PC-3 (cell line): Measurements from ENCODE around the gene SOX6. TPM values are rescaled to one million over a fixed set of nuclear protein-coding genes. Genes with fewer than 3 reads are reported as not detected.

Experiments
- ATAC-seq: fragments of 200-7000 bp; cut with Tn5 transposase; 2 replicates; pipeline ENCODE4 v1.9.1; 2020; ENCODE audit warnings: mild to moderate bottlenecking, moderate library complexity
- BruUV-seq: library from RNA; stranded (reverse); fragments of 400-500 nt; replicated peaks from 2 replicates; lab custom pipeline; 2021; lab: Mats Ljungman, UMichigan
- CTCF ChIA-PET: fragments of 300-600 bp; sonication (Branson Sonifier 250); formaldehyde crosslinking; loops from one replicate; lab custom pipeline; 2022; ENCODE audit warnings: antibody characterized with exemption; lab: Charles Lee
- POLR2A ChIA-PET: fragments of 300-600 bp; sonication (Branson Sonifier 250); formaldehyde crosslinking; loops from one replicate; lab custom pipeline; 2022; ENCODE audit warnings: antibody characterized with exemption; ENCODE audit not compliant: unreplicated experiment; lab: Charles Lee
- DNase-seq: peaks from one replicate; pipeline ENCODE4 v3.0.0-alpha.2; 2015
- H2AFZ ChIP-seq: fragments of 300-600 bp; sonication (generic); 2 replicates; pipeline ENCODE4 v1.6.0; 2016; ENCODE audit warnings: antibody characterized with exemption, low read length
- H3F3A ChIP-seq: fragments of 300-600 bp; sonication (generic); one replicate; pipeline ENCODE4 v1.6.0; 2017; ENCODE audit warnings: antibody characterized with exemption, low read length, control low read depth, mild to moderate bottlenecking; ENCODE audit not compliant: unreplicated experiment
- H3K27ac ChIP-seq: fragments of 300-600 bp; sonication (generic); 2 replicates; pipeline ENCODE4 v1.5.1; 2016; ENCODE audit warnings: mild to moderate bottlenecking, low read length
- H3K27me3 ChIP-seq: fragments of 300-600 bp; sonication (generic); 2 replicates; pipeline ENCODE4 v1.6.1; 2016; ENCODE audit warnings: low read length, mixed read lengths
- H3K36me3 ChIP-seq: fragments of 300-600 bp; sonication (generic); 2 replicates; pipeline ENCODE4 v1.6.1; 2016; ENCODE audit warnings: low read depth, mixed run types, low read length, mixed read lengths
- H3K4me1 ChIP-seq: fragments of 300-600 bp; sonication (generic); 2 replicates; pipeline ENCODE4 v1.5.1; 2016; ENCODE audit warnings: low read length; ENCODE audit not compliant: insufficient read depth
- H3K4me2 ChIP-seq: fragments of 300-600 bp; sonication (generic); 2 replicates; pipeline ENCODE4 v1.6.0; 2016; ENCODE audit warnings: low read length
- H3K4me3 ChIP-seq: fragments of 300-600 bp; sonication (generic); 2 replicates; pipeline ENCODE4 v1.5.1; 2016; ENCODE audit warnings: mild to moderate bottlenecking, low read length, mixed read lengths
- H3K79me2 ChIP-seq: fragments of 300-600 bp; sonication (generic); 2 replicates; pipeline ENCODE4 v1.6.1; 2017; ENCODE audit warnings: low read length, mixed read lengths
- H3K9ac ChIP-seq: fragments of 300-600 bp; sonication (generic); 2 replicates; pipeline ENCODE4 v1.6.0; 2016; ENCODE audit warnings: mild to moderate bottlenecking, low read length
- H3K9me2 ChIP-seq: fragments of 300-600 bp; sonication (generic); replicated peaks from 2 replicates; pipeline ENCODE4 v1.6.1; 2016; ENCODE audit warnings: mixed run types, low read length, mixed read lengths
- H3K9me3 ChIP-seq: fragments of 300-600 bp; sonication (generic); 2 replicates; pipeline ENCODE4 v1.6.1; 2016; ENCODE audit warnings: low read length, mixed read lengths
- H4K20me1 ChIP-seq: fragments of 300-600 bp; sonication (generic); 2 replicates; pipeline ENCODE4 v1.6.1; 2016; ENCODE audit warnings: low read length, mixed read lengths
- CTCF ChIP-seq: fragments of 300-600 bp; sonication (generic); conservative IDR thresholded peaks from 2 replicates; pipeline ENCODE4 v1.5.1; 2017; ENCODE audit warnings: antibody characterized with exemption, low read depth, mild to moderate bottlenecking, low read length
- EZH2 ChIP-seq: fragments of 300-600 bp; sonication (generic); IDR thresholded peaks from one replicate; pipeline ENCODE4 v1.6.1; 2017; ENCODE audit warnings: antibody characterized with exemption, mild to moderate bottlenecking, low read length; ENCODE audit not compliant: unreplicated experiment
- EZH2phosphoT487 ChIP-seq: fragments of 300-600 bp; sonication (generic); IDR thresholded peaks from 2 replicates; pipeline ENCODE4 v1.6.1; 2018; ENCODE audit warnings: mild to moderate bottlenecking, antibody characterized with exemption, low read length, borderline replicate concordance
- intact Hi-C: fragments of 100-400 bp; cut with micrococcal nuclease; formaldehyde crosslinking; loops from 2 replicates; pipeline ENCODE4 v1.9.0; 2023
- total RNA-seq: library from RNA; depleted of rRNA; stranded (reverse); fragments of >200 nt; gene quantifications from 2 replicates; pipeline ENCODE4 v1.2.3, GENCODE V29; 2014

SOX6 gene
- total RNA-seq, 1 experiment from 2014 or later, result not detected

GRCh38 chr11:16312233-16312765 is 44.0 kb downstream of the SOX6 start:
- Histone ChIP-seq H3K9ac (no peak overlapping the region), H2AFZ (no peak overlapping the region), H3K79me2 (no peaks in the 10 kb centered on the region), H3K27ac (no peak overlapping the region), H3K27me3 (no peaks in the 10 kb centered on the region), H4K20me1 (no peaks in the 10 kb centered on the region), H3F3A (no peaks in the 10 kb centered on the region), H3K9me3 (no peaks in the 10 kb centered on the region), H3K36me3 (no peaks in the 10 kb centered on the region), H3K4me1 (no peaks in the 10 kb centered on the region), H3K4me2 (no peak overlapping the region), H3K4me3 (no peak overlapping the region), H3K9me2 (no peaks in the 10 kb centered on the region)
- ChIA-PET CTCF (no interaction called here), POLR2A (no interaction called here)
- intact Hi-C loops, result no loop called here
- ATAC-seq (no peak), DNase-seq (no peak)
- no TSS peak for BruUV-seq
- no peak for TF ChIP-seq CTCF
- TF ChIP-seq EZH2phosphoT487, result no peak
- no peak for TF ChIP-seq EZH2

GRCh38 chr11:16311831-16312230 is 44.5 kb downstream of the SOX6 start:
- ATAC-seq (no peak), DNase-seq (no peak)
- H3K79me2 ChIP-seq, result no peaks in the 10 kb centered on the region
- intact Hi-C loops, result no loop called here
- H3F3A ChIP-seq, result no peaks in the 10 kb centered on the region
- H3K9ac ChIP-seq, result no peak overlapping the region
- BruUV-seq, result no TSS peak
- no peak overlapping the region for H3K27ac ChIP-seq
- POLR2A ChIA-PET, result no interaction called here
- CTCF ChIA-PET, result no interaction called here
- no peaks in the 10 kb centered on the region for H3K4me1 ChIP-seq
- H3K9me3 ChIP-seq, result no peaks in the 10 kb centered on the region
- no peaks in the 10 kb centered on the region for H3K36me3 ChIP-seq
- TF ChIP-seq EZH2 (no peak), CTCF (no peak), EZH2phosphoT487 (no peak)
- peaks cover 4% of the 10 kb centered on the region; the same call in 1 of the 2 replicates for H3K27me3 ChIP-seq
- H3K9me2 ChIP-seq, result no peaks in the 10 kb centered on the region
- H3K4me3 ChIP-seq, result no peak overlapping the region
- no peaks in the 10 kb centered on the region for H4K20me1 ChIP-seq
- no peak overlapping the region for H3K4me2 ChIP-seq
- no peak overlapping the region for H2AFZ ChIP-seq

GRCh38 chr11:16310943-16311342 is 45.4 kb downstream of the SOX6 start:
- ChIA-PET POLR2A (no interaction called here), CTCF (no interaction called here)
- Histone ChIP-seq H3K4me1 (no peaks in the 10 kb centered on the region), H3K36me3 (no peaks in the 10 kb centered on the region), H3K27ac (no peak overlapping the region), H2AFZ (no peak overlapping the region), H4K20me1 (no peaks in the 10 kb centered on the region), H3K79me2 (no peaks in the 10 kb centered on the region), H3F3A (no peaks in the 10 kb centered on the region), H3K27me3 (peaks cover 6% of the 10 kb centered on the region; the same call in 1 of the 2 replicates), H3K4me3 (no peak overlapping the region), H3K9ac (no peak overlapping the region), H3K9me2 (no peaks in the 10 kb centered on the region), H3K9me3 (no peaks in the 10 kb centered on the region), H3K4me2 (no peak overlapping the region)
- intact Hi-C loops, result no loop called here
- no peak for ATAC-seq
- TF ChIP-seq EZH2phosphoT487 (no peak), CTCF (no peak), EZH2 (no peak)
- BruUV-seq, result no TSS peak
- DNase-seq, result no peak
